GM12878 (cell line): ENCODE data around the gene H6PD. TPM values are rescaled to one million over a fixed set of nuclear protein-coding genes. Genes with fewer than 3 reads are reported as not detected.
A peak's percentile ranks its signal among the peaks of the same experiment; 100 is the strongest.

Experiments used
- ATAC-seq: fragments of 200-7000 bp; cut with Tn5 transposase; 3 replicates; pipeline ENCODE4 v1.9.1; 2020; ENCODE audit warnings: mild to moderate bottlenecking, moderate library complexity
- BruUV-seq: library from RNA; stranded (reverse); fragments of 400-500 nt; replicated peaks from 2 replicates; lab custom pipeline; 2021; lab: Mats Ljungman, UMichigan
- CTCF ChIA-PET: fragments of 300-600 bp; sonication (Branson Sonifier 250); formaldehyde crosslinking; extraction: SDS; loops from one replicate; lab custom pipeline; 2021; ENCODE audit warnings: inconsistent platforms; lab: Yijun Ruan, JAX
- POLR2A ChIA-PET: fragments of 350-600 bp; formaldehyde crosslinking; extraction: SDS; loops from one replicate; lab custom pipeline; 2021; ENCODE audit warnings: inconsistent platforms; lab: Charles Lee
- RAD21 ChIA-PET: fragments of 300-600 bp; sonication (Branson Sonifier 250); formaldehyde crosslinking; loops from one replicate; lab custom pipeline; 2023; ENCODE audit warnings: antibody characterized with exemption; ENCODE audit not compliant: unreplicated experiment; lab: Charles Lee
- SMC1A ChIA-PET: fragments of 300-600 bp; sonication (Branson Sonifier 250); formaldehyde crosslinking; loops from one replicate; lab custom pipeline; 2023; ENCODE audit not compliant: unreplicated experiment, uncharacterized antibody; lab: Charles Lee
- DNase-seq: peaks from one replicate; pipeline ENCODE4 v3.0.0-alpha.2; 2011; ENCODE audit warnings: low read depth, low spot score
- FAIRE-seq: peaks from 3 replicates; lab custom pipeline; 2011; peaks lifted over from hg19 to GRCh38; lab: Jason Lieb, UNC
- H2AFZ ChIP-seq: 2 replicates; pipeline ENCODE4 v1.6.0; 2011; ENCODE audit warnings: low read depth, low read length, control low read depth; ENCODE audit not compliant: control insufficient read depth
- H3K27ac ChIP-seq: 2 replicates; pipeline ENCODE4 v1.5.1; 2011; ENCODE audit warnings: control low read depth; ENCODE audit not compliant: control insufficient read depth, insufficient read depth
- H3K27me3 ChIP-seq, 2 experiments: replicated peaks in 1 of 2; 2 replicates each; pipeline versions ENCODE4 v1.6.0 to v1.6.1; 2011; ENCODE audit warnings: low read length in 1 of 2; ENCODE audit not compliant: control insufficient read depth in 2 of 2, insufficient read depth in 2 of 2
- H3K36me3 ChIP-seq, 2 experiments: 2 replicates each; pipeline ENCODE4 v1.5.1; 2011; ENCODE audit warnings: low read length in 1 of 2; ENCODE audit not compliant: control insufficient read depth in 2 of 2, insufficient read depth in 2 of 2
- H3K4me1 ChIP-seq: 2 replicates; pipeline ENCODE4 v1.6.1; 2011; ENCODE audit warnings: mild to moderate bottlenecking, low read length, moderate library complexity, mixed read lengths; ENCODE audit not compliant: control insufficient read depth, insufficient read depth
- H3K4me2 ChIP-seq: 2 replicates; pipeline ENCODE4 v1.6.0; 2011; ENCODE audit warnings: control low read depth; ENCODE audit not compliant: control insufficient read depth, insufficient read depth
- H3K4me3 ChIP-seq: fragments of 200-600 bp; sonication (generic); 2 replicates; pipeline ENCODE4 v1.5.1; 2016
- H3K79me2 ChIP-seq: 2 replicates; pipeline ENCODE4 v1.6.0; 2011; ENCODE audit warnings: low read length; ENCODE audit not compliant: control insufficient read depth, insufficient read depth
- H3K9ac ChIP-seq: 2 replicates; pipeline ENCODE4 v1.8.0; 2011; ENCODE audit warnings: low read length, control low read depth, mixed read lengths; ENCODE audit not compliant: control insufficient read depth, insufficient read depth
- H3K9me3 ChIP-seq: replicated peaks from 3 replicates; pipeline ENCODE4 v1.5.1; 2011; ENCODE audit warnings: mild to moderate bottlenecking, low read length; ENCODE audit not compliant: control insufficient read depth, insufficient read depth
- H4K20me1 ChIP-seq: 2 replicates; pipeline ENCODE4 v1.6.0; 2011; ENCODE audit not compliant: control insufficient read depth, insufficient read depth
- ATF7 ChIP-seq: fragments of 450-650 bp; IDR thresholded peaks from 2 replicates; pipeline ENCODE4 v1.6.1; 2016; ENCODE audit warnings: low read depth, mild to moderate bottlenecking
- BCL11A ChIP-seq: IDR thresholded peaks from 2 replicates; pipeline ENCODE4 v1.6.1; 2011; ENCODE audit warnings: low read depth, low read length
- CBX3 ChIP-seq: fragments of 200-600 bp; sonication (generic); IDR thresholded peaks from 2 replicates; pipeline ENCODE4 v1.6.1; 2016; ENCODE audit warnings: low read depth, borderline replicate concordance
- CREB1 ChIP-seq: IDR thresholded peaks from 2 replicates; pipeline ENCODE4 v1.6.1; 2012; ENCODE audit warnings: low read depth, mild to moderate bottlenecking, inconsistent platforms
- EED ChIP-seq: sonication (generic); IDR thresholded peaks from 2 replicates; pipeline ENCODE4 v1.6.1; 2016; ENCODE audit warnings: antibody characterized with exemption, low read depth
- FOXM1 ChIP-seq: IDR thresholded peaks from 2 replicates; pipeline ENCODE4 v1.6.1; 2012; ENCODE audit warnings: low read depth, mild to moderate bottlenecking, inconsistent platforms, low read length, moderate library complexity
- IKZF2 ChIP-seq, 2 experiments: fragments of 450-650 bp; IDR thresholded peaks; 2 replicates each; pipeline ENCODE4 v1.6.1; 2017; ENCODE audit warnings: mild to moderate bottlenecking in 2 of 2, moderate library complexity in 2 of 2
- JUNB ChIP-seq: IDR thresholded peaks from 2 replicates; pipeline ENCODE4 v1.6.1; 2016; ENCODE audit warnings: antibody characterized with exemption, mild to moderate bottlenecking
- NFYB ChIP-seq: IDR thresholded peaks from 2 replicates; pipeline ENCODE4 v1.6.1; 2011; ENCODE audit warnings: low read depth, mild to moderate bottlenecking, low read length, improper control_type of control experiment, moderate library complexity; ENCODE audit not compliant: insufficient read depth
- NR2F1 ChIP-seq: fragments of 450-650 bp; conservative IDR thresholded peaks from 2 replicates; pipeline ENCODE4 v1.6.1; 2017; ENCODE audit warnings: mild to moderate bottlenecking
- PML ChIP-seq: IDR thresholded peaks from 2 replicates; pipeline ENCODE4 v1.6.1; 2012; ENCODE audit warnings: low read length, inconsistent platforms
- POU2F2 ChIP-seq: IDR thresholded peaks from 3 replicates; pipeline ENCODE4 v1.6.1; 2011; ENCODE audit warnings: low read depth, mild to moderate bottlenecking, low read length, borderline replicate concordance
- SREBF2 ChIP-seq: IDR thresholded peaks from 2 replicates; pipeline ENCODE4 v1.6.1; 2012; ENCODE audit warnings: mild to moderate bottlenecking, low read length
- TAF1 ChIP-seq: IDR thresholded peaks from 2 replicates; pipeline ENCODE4 v1.6.1; 2011; ENCODE audit warnings: mild to moderate bottlenecking, low read depth, low read length, borderline replicate concordance
- TCF12 ChIP-seq: IDR thresholded peaks from 2 replicates; pipeline ENCODE4 v1.6.1; 2011; ENCODE audit warnings: low read depth, mild to moderate bottlenecking, low read length
- YY1 ChIP-seq: IDR thresholded peaks from 2 replicates; pipeline ENCODE4 v1.6.1; 2011; ENCODE audit warnings: low read depth, mild to moderate bottlenecking, low read length
- WGBS: methylation state at CpG from one replicate; pipeline ENCODE4 v1.1.6; 2016; ENCODE audit warnings: low lambda C conversion rate; ENCODE audit not compliant: insufficient replicate concordance, insufficient coverage; ENCODE audit errors: missing lambda C conversion rate; 5-methylcytosine and 5-hydroxymethylcytosine counted together
- in situ Hi-C: fragments of 300-500 bp; cut with MboI; formaldehyde crosslinking; loops from 9 replicates; pipeline ENCODE4 v1.14.3; 2018; ENCODE audit warnings: mixed read lengths
- intact Hi-C: fragments of 100-400 bp; cut with micrococcal nuclease; formaldehyde crosslinking; loops from one replicate; pipeline ENCODE4 v1.14.2; 2022; ENCODE audit not compliant: unreplicated experiment
- polyA plus RNA-seq, 11 experiments: library from polyadenylated mRNA; depleted of rRNA in 4 of 11; unstranded in 6 of 11; stranded (reverse) in 5 of 11; fragments of >200 nt; fragmentation: Nextera tagmentation in 4 of 11; fragmentation: Illumina TruSeq in 1 of 11; extraction: Ambion mirVana in 4 of 11; extraction: Trizol in 1 of 11; gene quantifications; 1 replicate in 1 of 11; 2 replicates in 10 of 11; pipeline versions ENCODE4 v1.2.1 to v1.2.3, GENCODE V29; 2011 to 2016; ENCODE audit warnings: inconsistent platforms in 2 of 11, missing spikeins in 2 of 11, low read depth in 1 of 11
- total RNA-seq, 4 experiments: library from RNA; depleted of rRNA in 3 of 4; stranded (reverse); fragments of >200 nt in 3 of 4; fragmentation: Illumina TruSeq in 1 of 4; extraction: Trizol in 1 of 4; gene quantifications; 2 replicates each; pipeline versions ENCODE4 v1.2.1 to v1.2.3, GENCODE V29; 2013 to 2021
- TF ChIP-seq, protein P1 (sequence below): IDR thresholded peaks from 2 replicates; pipeline ENCODE4 v1.6.1; 2011; ENCODE audit warnings: borderline replicate concordance, low read depth, mild to moderate bottlenecking, moderate library complexity, low read length; ENCODE audit not compliant: insufficient read depth, poor library complexity, severe bottlenecking
- TF ChIP-seq, protein P2 (sequence below): fragments of 450-650 bp; IDR thresholded peaks from 2 replicates; pipeline ENCODE4 v1.6.1; 2017; ENCODE audit warnings: mild to moderate bottlenecking, moderate library complexity
- TF ChIP-seq, protein P3 (sequence below): IDR thresholded peaks from 2 replicates; pipeline ENCODE4 v1.6.1; 2011; ENCODE audit warnings: low read depth, low read length, improper control_type of control experiment, borderline replicate concordance

Gene H6PD
- total and polyA plus RNA-seq, 10 of the 15 experiments (the other 5 are each of a cell fraction or from before 2014, with no cell fraction given), result 1.2 to 20.7 (median 7.7) TPM

DNA sequence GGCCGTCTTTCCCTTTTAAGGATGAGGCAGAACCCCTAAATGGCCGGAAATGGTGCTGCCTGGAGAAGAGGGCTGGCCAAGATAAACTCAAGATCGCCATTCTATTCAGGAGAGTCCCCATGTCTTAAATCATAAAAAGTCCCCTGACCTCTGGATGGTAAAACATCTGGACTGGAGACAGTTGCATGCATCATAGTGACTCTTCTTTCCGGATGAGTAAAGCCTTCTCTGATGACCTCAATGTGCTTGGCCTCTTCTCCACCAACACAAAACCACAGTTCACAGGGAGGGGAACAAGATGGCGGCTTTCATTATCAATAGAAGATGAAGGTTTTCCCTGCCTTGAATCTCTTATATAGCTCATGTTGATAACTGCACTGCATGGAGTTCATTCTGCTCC, 27.5 kb upstream of the H6PD start:
- no peak overlapping the region for H2AFZ ChIP-seq
- no peak overlapping the region for H3K4me3 ChIP-seq
- RAD21 ChIA-PET, result no interaction called here
- H3K4me2 ChIP-seq, result no peak overlapping the region
- BruUV-seq, result no TSS peak
- no peaks in the 10 kb centered on the region for H3K9me3 ChIP-seq
- in situ Hi-C loops (no loop called here), intact Hi-C loops (no loop called here)
- ATAC-seq, result peak; percentile 82
- CTCF ChIA-PET, result no interaction called here
- 11% methylated on average over 5 of the region's 5 CpGs for WGBS
- SMC1A ChIA-PET, result no interaction called here
- H3K4me1 ChIP-seq, result peaks cover 5% of the 10 kb centered on the region; the same call in 1 of the 2 replicates
- peaks cover 0 to 6% of the 10 kb centered on the region in 2 experiments; a peak in 1 of 4 replicates for H3K27me3 ChIP-seq
- H3K79me2 ChIP-seq, result no peaks in the 10 kb centered on the region
- H3K9ac ChIP-seq, result no peak overlapping the region
- FAIRE-seq, result no peak
- no peaks in the 10 kb centered on the region for H3K36me3 ChIP-seq
- no peaks in the 10 kb centered on the region for H4K20me1 ChIP-seq
- H3K27ac ChIP-seq, result no peak overlapping the region
- POLR2A ChIA-PET, result interaction anchor here (0.6 to 0.9 kb wide), 2 partner anchors 15 to 88 kb away, joined by 4 to 9 read pairs; no protein-coding TSS in a partner anchor
- DNase-seq, result no peak
- TF ChIP-seq TCF12 (peak; percentile 42; the same call in 1 of the 2 replicates), PML (peak; percentile 36; the same call in 1 of the 2 replicates), YY1 (peak; percentile 60), FOXM1 (peak; percentile 22; the same call in 1 of the 2 replicates), ATF7 (peak; percentile 19; the same call in 1 of the 2 replicates), BCL11A (peak; percentile 34; the same call in 1 of the 2 replicates), CBX3 (no peak), TAF1 (no peak), IKZF2 (IDR thresholded peaks at IDR 0.05) (0 out of 4 replicates have a peak, but pooled peaks of 1 of the 2 experiments have one; percentile 19), NR2F1 (0 out of 2 replicates have a peak, but pooled peaks have one; percentile 39), CREB1 (peak; percentile 77; the same call in 1 of the 2 replicates), JUNB (peak; percentile 59), POU2F2 (no peak), SREBF2 (no peak), EED (0 out of 2 replicates have a peak, but pooled peaks have one; percentile 62), NFYB (no peak)
- TF ChIP-seq, protein P1, sequence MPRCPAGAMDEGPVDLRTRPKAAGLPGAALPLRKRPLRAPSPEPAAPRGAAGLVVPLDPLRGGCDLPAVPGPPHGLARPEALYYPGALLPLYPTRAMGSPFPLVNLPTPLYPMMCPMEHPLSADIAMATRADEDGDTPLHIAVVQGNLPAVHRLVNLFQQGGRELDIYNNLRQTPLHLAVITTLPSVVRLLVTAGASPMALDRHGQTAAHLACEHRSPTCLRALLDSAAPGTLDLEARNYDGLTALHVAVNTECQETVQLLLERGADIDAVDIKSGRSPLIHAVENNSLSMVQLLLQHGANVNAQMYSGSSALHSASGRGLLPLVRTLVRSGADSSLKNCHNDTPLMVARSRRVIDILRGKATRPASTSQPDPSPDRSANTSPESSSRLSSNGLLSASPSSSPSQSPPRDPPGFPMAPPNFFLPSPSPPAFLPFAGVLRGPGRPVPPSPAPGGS, result peak; percentile 37
- TF ChIP-seq, protein P2, sequence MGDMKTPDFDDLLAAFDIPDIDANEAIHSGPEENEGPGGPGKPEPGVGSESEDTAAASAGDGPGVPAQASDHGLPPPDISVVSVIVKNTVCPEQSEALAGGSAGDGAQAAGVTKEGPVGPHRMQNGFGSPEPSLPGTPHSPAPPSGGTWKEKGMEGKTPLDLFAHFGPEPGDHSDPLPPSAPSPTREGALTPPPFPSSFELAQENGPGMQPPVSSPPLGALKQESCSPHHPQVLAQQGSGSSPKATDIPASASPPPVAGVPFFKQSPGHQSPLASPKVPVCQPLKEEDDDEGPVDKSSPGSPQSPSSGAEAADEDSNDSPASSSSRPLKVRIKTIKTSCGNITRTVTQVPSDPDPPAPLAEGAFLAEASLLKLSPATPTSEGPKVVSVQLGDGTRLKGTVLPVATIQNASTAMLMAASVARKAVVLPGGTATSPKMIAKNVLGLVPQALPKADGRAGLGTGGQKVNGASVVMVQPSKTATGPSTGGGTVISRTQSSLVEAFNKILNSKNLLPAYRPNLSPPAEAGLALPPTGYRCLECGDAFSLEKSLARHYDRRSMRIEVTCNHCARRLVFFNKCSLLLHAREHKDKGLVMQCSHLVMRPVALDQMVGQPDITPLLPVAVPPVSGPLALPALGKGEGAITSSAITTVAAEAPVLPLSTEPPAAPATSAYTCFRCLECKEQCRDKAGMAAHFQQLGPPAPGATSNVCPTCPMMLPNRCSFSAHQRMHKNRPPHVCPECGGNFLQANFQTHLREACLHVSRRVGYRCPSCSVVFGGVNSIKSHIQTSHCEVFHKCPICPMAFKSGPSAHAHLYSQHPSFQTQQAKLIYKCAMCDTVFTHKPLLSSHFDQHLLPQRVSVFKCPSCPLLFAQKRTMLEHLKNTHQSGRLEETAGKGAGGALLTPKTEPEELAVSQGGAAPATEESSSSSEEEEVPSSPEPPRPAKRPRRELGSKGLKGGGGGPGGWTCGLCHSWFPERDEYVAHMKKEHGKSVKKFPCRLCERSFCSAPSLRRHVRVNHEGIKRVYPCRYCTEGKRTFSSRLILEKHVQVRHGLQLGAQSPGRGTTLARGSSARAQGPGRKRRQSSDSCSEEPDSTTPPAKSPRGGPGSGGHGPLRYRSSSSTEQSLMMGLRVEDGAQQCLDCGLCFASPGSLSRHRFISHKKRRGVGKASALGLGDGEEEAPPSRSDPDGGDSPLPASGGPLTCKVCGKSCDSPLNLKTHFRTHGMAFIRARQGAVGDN, result no peak
- TF ChIP-seq, protein P3, sequence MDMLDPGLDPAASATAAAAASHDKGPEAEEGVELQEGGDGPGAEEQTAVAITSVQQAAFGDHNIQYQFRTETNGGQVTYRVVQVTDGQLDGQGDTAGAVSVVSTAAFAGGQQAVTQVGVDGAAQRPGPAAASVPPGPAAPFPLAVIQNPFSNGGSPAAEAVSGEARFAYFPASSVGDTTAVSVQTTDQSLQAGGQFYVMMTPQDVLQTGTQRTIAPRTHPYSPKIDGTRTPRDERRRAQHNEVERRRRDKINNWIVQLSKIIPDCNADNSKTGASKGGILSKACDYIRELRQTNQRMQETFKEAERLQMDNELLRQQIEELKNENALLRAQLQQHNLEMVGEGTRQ, result no peak
